Measurements from ENCODE around the gene SLAMF1.

GRCh38 chr1:160680399-160680798, 33.6 kb upstream of the SLAMF1 start:
- no peak for TF ChIP-seq POLR2A (IDR thresholded peaks at IDR 0.05)
- no peak for TF ChIP-seq CTCF (IDR thresholded peaks at IDR 0.05)

All from right lobe of liver (tissue), 4 donors.